ENCODE results near the gene NGF. TPM values are rescaled to one million over a fixed set of nuclear protein-coding genes. Genes with fewer than 3 reads are reported as not detected.
"Not testable (repeated sequence)": the region's sequence is repeated elsewhere in the genome, so short reads cannot be mapped to it uniquely, and the experiment has no call there.

NGF gene
- total RNA-seq, 4 donors from 2014 or later, result not detected

DNA sequence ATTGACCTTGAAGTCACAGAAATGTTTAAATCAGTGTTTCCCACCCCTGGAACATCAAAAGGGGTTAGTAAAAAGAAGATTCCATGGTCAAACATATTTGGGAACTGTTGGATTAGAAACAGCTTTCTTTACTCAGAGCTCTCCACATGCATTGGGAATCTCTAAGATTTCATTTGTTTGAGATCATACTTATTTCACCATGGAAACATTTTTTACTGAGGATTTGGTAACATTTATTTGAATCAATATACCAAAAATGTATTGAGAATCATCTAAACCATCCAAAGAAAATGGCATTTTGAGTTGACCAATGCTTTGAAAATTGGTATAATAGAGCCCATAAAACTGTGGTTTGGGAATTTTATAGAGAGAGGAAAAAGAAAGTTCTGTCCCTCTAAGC lies 25.3 kb downstream of the NGF start:
- H3K9me3 ChIP-seq, result no peaks in the 10 kb centered on the region
- H3K27ac ChIP-seq, result no peak overlapping the region
- no peaks in the 10 kb centered on the region for H3K36me3 ChIP-seq
- DNase-seq, result no peak
- H3K27me3 ChIP-seq, result no peaks in the 10 kb centered on the region
- no peaks in the 10 kb centered on the region for H3K4me1 ChIP-seq
- H3K4me3 ChIP-seq, result no peak overlapping the region
- no peak for TF ChIP-seq POLR2A (IDR thresholded peaks at IDR 0.05)
- TF ChIP-seq, protein P1, sequence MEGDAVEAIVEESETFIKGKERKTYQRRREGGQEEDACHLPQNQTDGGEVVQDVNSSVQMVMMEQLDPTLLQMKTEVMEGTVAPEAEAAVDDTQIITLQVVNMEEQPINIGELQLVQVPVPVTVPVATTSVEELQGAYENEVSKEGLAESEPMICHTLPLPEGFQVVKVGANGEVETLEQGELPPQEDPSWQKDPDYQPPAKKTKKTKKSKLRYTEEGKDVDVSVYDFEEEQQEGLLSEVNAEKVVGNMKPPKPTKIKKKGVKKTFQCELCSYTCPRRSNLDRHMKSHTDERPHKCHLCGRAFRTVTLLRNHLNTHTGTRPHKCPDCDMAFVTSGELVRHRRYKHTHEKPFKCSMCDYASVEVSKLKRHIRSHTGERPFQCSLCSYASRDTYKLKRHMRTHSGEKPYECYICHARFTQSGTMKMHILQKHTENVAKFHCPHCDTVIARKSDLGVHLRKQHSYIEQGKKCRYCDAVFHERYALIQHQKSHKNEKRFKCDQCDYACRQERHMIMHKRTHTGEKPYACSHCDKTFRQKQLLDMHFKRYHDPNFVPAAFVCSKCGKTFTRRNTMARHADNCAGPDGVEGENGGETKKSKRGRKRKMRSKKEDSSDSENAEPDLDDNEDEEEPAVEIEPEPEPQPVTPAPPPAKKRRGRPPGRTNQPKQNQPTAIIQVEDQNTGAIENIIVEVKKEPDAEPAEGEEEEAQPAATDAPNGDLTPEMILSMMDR (IDR thresholded peaks at IDR 0.05), result no peak

DNA sequence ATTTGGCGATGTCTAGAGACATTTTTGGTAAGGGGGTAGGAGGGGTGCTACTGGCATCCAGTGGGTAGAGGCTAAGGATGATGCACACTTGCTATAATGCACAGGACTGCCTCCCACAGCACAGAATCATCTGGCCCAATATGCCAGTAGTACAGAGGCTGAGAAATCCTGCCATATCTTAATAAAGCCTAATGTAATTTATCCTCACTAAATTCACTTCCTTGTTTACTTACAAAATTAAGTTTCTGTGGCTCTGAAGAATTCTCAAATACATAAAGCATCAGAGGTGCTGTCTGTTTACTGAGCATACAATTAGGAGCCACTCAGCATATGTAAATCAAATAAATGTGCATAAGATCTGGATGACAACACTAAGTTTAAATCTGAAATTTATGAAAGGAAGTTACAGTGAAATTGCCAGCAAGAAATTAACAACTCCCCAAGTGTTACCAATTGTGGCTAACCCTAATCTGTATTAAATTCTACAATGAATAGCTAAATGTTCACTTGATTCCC lies 26.5 kb downstream of the NGF start:
- DNase-seq, result no peak
- Histone ChIP-seq H3K27me3 (no peaks in the 10 kb centered on the region), H3K27ac (no peak overlapping the region), H3K4me1 (no peaks in the 10 kb centered on the region), H3K4me3 (no peak overlapping the region), H3K36me3 (no peaks in the 10 kb centered on the region), H3K9me3 (no peaks in the 10 kb centered on the region)
- TF ChIP-seq, protein P1 (IDR thresholded peaks at IDR 0.05), result no peak
- TF ChIP-seq POLR2A (IDR thresholded peaks at IDR 0.05), result no peak

DNA sequence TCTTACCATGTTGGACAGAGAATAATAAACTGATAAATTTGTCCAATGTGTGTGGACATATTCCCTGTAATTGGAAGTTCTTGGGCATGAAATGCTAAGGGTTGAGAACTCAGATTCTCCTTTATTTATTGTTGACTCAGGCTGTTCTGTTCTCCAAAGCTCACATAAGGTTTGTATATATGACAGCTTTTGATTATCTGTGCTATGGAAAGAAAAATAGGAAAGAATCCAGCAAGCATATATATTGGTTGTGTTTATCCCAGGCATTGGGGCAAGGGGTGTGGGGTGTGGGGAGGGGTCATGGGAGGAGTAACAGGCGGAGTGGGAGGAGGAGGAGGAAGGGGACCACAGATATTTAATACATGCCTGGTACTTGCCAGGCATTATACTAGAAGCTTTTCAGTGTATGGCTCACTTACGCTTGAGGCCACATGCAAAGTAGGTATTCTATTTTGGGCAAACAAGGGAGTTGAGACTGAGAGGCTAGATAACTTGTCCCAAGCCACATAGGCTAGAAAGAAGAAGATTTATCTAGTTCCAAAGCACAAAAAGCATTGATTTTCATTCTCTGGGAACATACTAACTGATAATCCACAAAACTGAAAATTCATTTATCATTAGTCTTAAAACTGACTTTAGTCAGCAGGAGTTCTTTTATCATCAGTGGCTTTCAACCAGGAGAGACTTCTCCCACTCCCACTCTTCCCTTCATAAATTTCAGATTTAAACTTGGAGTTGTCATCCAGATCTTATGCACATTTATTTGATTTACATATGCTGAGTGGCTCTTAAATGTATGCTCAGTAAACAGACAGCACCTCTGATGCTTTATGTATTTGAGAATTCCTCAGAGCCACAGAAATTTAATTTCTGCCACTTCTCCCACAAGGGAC lies 27.2 kb downstream of the NGF start:
- Histone ChIP-seq H3K4me3 (no peak overlapping the region), H3K4me1 (no peaks in the 10 kb centered on the region), H3K27me3 (no peaks in the 10 kb centered on the region), H3K27ac (no peak overlapping the region), H3K9me3 (no peaks in the 10 kb centered on the region), H3K36me3 (no peaks in the 10 kb centered on the region)
- no peak for DNase-seq
- no peak for TF ChIP-seq POLR2A (IDR thresholded peaks at IDR 0.05)
- TF ChIP-seq, protein P1 (IDR thresholded peaks at IDR 0.05), result no peak

DNA sequence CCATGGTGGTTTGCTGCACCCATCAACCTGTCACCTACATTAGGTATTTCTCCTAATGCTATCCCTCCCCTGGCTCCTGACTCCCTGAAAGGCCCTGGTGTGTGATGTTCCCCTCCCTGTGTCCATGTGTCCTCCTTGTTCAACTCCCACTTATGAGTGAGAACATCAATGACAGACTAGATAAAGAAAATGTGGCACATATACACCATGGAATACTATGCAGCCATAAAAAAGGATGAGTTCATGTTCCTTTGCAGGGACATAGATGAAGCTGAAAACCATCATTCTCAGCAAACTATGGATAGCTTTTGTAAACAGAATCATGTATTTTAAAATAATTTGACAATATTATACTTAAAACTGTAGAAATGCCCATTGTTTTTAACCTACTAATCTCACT lies 28.5 kb downstream of the NGF start:
- not testable (repeated sequence) for H3K4me1 ChIP-seq, DNase-seq, H3K27ac ChIP-seq, H3K27me3 ChIP-seq, H3K9me3 ChIP-seq, H3K4me3 ChIP-seq, H3K36me3 ChIP-seq

- no peak overlapping the region for H3K27ac ChIP-seq
- no peaks in the 10 kb centered on the region for H3K36me3 ChIP-seq
- no peaks in the 10 kb centered on the region for H3K27me3 ChIP-seq
- H3K4me1 ChIP-seq, result no peaks in the 10 kb centered on the region
- H3K4me3 ChIP-seq, result no peak overlapping the region
- H3K9me3 ChIP-seq, result no peaks in the 10 kb centered on the region
- DNase-seq, result no peak
- TF ChIP-seq, protein P1 (IDR thresholded peaks at IDR 0.05), result no peak
- TF ChIP-seq POLR2A (IDR thresholded peaks at IDR 0.05), result no peak
These were observed 29.1 kb downstream of the NGF start for GRCh38 chr1:115308969-115309368.

- H3K27me3 ChIP-seq, result no peaks in the 10 kb centered on the region
- no peaks in the 10 kb centered on the region for H3K36me3 ChIP-seq
- no peaks in the 10 kb centered on the region for H3K4me1 ChIP-seq
- no peak for TF ChIP-seq POLR2A (IDR thresholded peaks at IDR 0.05)
- TF ChIP-seq, protein P1 (IDR thresholded peaks at IDR 0.05), result no peak
- no peaks in the 10 kb centered on the region for H3K9me3 ChIP-seq
- no peak overlapping the region for H3K4me3 ChIP-seq
- DNase-seq, result no peak
- no peak overlapping the region for H3K27ac ChIP-seq
These were observed 30.4 kb downstream of the NGF start for GRCh38 chr1:115307661-115308060.
